BJ (cell line): ENCODE results near the gene RPS6KL1. TPM values are rescaled to one million over a fixed set of nuclear protein-coding genes. Genes with fewer than 3 reads are reported as not detected.

Experiments used
- CTCF ChIA-PET: fragments of 350-600 bp; formaldehyde crosslinking; extraction: SDS; loops from one replicate; lab custom pipeline; 2021; ENCODE audit warnings: antibody characterized with exemption, inconsistent platforms; lab: Yijun Ruan, JAX
- POLR2A ChIA-PET: fragments of 300-600 bp; sonication (Branson Sonifier 250); formaldehyde crosslinking; extraction: SDS; loops from one replicate; lab custom pipeline; 2021; ENCODE audit warnings: antibody characterized with exemption; lab: Charles Lee
- DNase-seq: peaks from one replicate; pipeline ENCODE4 v3.0.0-alpha.2; 2011; ENCODE audit warnings: low read depth
- H3K27me3 ChIP-seq: 2 replicates; pipeline ENCODE4 v1.6.0; 2011; ENCODE audit warnings: low read length; ENCODE audit not compliant: control insufficient read depth, insufficient read depth
- H3K36me3 ChIP-seq: 2 replicates; pipeline ENCODE4 v1.5.1; 2011; ENCODE audit warnings: low read length; ENCODE audit not compliant: control insufficient read depth, insufficient read depth
- H3K4me3 ChIP-seq: 2 replicates; pipeline ENCODE4 v1.5.1; 2011; ENCODE audit warnings: low read depth, mild to moderate bottlenecking, control low read depth, low read length
- CTCF ChIP-seq: IDR thresholded peaks from 2 replicates; pipeline ENCODE4 v1.5.1; 2011; ENCODE audit warnings: low read depth, mild to moderate bottlenecking, control low read depth, inconsistent platforms, low read length, moderate library complexity; ENCODE audit not compliant: insufficient read depth
- polyA plus RNA-seq: library from polyadenylated mRNA; depleted of rRNA; stranded (reverse); fragments of >200 nt; gene quantifications from 2 replicates; pipeline ENCODE4 v1.2.3, GENCODE V29; 2011

RPS6KL1 gene
- polyA plus RNA-seq, 1 experiment = 2.8 TPM

GRCh38 chr14:74942181-74942580, 19.1 kb upstream of the RPS6KL1 start:
- ChIA-PET POLR2A (no interaction called here), CTCF (interaction anchor here (0.6 to 2.3 kb wide), 7 partner anchors 10 to 190 kb away, joined by 3 to 30 read pairs (median 4); no protein-coding TSS in a partner anchor)
- Histone ChIP-seq H3K4me3 (no peak overlapping the region), H3K36me3 (peaks cover 4% of the 10 kb centered on the region), H3K27me3 (no peaks in the 10 kb centered on the region)
- no peak for TF ChIP-seq CTCF
- no peak for DNase-seq

DNA sequence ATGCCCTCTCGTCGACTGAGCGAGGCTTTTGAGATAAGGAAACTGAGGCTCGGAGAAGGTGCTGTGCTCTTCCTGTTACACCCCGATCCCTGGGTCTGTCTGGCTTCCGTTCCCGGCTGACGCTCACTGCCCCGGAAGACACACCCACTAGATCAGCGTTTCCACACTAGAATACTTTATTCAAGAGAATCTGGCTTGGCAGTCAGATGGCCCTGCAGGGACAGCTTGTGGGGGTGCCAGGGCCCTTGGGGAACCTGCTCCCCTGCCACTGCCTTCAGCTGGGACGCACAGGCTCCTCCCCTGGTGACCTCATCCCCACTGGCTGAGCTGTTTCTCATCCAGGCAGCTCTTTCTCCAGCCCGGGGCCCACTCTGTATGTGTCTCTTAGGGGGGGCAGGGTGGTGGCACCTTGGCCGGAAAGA, 18.6 kb upstream of the RPS6KL1 start:
- H3K36me3 ChIP-seq = peaks cover 4% of the 10 kb centered on the region
- ChIA-PET POLR2A (no interaction called here), CTCF (interaction anchor here (0.6 to 2.3 kb wide), 6 partner anchors 10 to 190 kb away, joined by 3 to 30 read pairs (median 4); no protein-coding TSS in a partner anchor)
- no peak overlapping the region for H3K4me3 ChIP-seq
- no peak for TF ChIP-seq CTCF
- DNase-seq = no peak
- H3K27me3 ChIP-seq = no peaks in the 10 kb centered on the region

DNA sequence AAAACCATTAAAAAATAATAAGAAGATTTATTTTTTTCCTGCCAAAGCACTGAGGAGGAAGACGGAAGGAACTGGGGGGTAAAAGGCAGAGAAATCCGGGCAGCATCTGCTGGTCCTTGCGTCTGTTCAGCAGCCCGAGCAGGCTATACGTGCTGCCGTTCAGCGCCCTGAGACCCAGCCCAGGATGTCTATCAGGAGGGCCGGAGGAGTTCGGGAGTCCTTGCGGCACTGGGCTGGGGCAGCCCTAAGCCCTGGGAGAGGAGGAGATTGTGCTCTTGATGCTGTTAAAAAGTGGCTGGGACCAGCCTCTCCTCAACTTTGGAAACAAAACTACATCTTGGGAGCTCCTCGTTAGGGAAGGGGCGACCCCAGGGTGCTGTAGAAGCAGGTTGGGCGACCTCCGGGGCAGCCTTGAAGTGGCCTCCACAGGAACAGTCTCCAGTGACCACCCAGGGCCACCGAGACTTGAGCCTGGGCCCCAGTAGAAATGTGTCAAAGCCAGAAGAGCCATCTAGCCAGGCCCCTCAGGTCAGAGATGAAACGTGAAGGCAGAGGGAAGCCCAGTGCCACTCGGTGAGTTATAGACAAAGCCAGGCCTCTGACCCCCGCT, 18.0 kb upstream of the RPS6KL1 start:
- TF ChIP-seq CTCF = no peak
- no peak for DNase-seq
- Histone ChIP-seq H3K4me3 (no peak overlapping the region), H3K36me3 (peaks cover 4% of the 10 kb centered on the region), H3K27me3 (no peaks in the 10 kb centered on the region)
- POLR2A ChIA-PET = no interaction called here
- CTCF ChIA-PET = interaction anchor here (0.6 to 2.3 kb wide), 5 partner anchors 11 to 147 kb away, joined by 4 to 30 read pairs (median 7); no protein-coding TSS in a partner anchor

- Histone ChIP-seq H3K36me3 (no peaks in the 10 kb centered on the region), H3K4me3 (no peak overlapping the region), H3K27me3 (no peaks in the 10 kb centered on the region)
- no peak for TF ChIP-seq CTCF
- no peak for DNase-seq
- ChIA-PET CTCF (interaction anchor here (0.6 to 3.1 kb wide), 8 partner anchors 14 to 327 kb away, joined by 3 to 19 read pairs (median 3); partner anchors contain the start of gene LTBP2), POLR2A (interaction anchor here (0.5 to 1.0 kb wide), 2 partner anchors 16 to 244 kb away, joined by 3 to 8 read pairs; partner anchors contain the start of gene RPS6KL1)
Observed at GRCh38 chr14:74938531-74939495, 15.8 kb upstream of the RPS6KL1 start.

GRCh38 chr14:74937171-74937570, 14.1 kb upstream of the RPS6KL1 start:
- TF ChIP-seq CTCF = no peak
- Histone ChIP-seq H3K36me3 (no peaks in the 10 kb centered on the region), H3K4me3 (no peak overlapping the region), H3K27me3 (no peaks in the 10 kb centered on the region)
- CTCF ChIA-PET = interaction anchor here (0.7 to 2.2 kb wide), 4 partner anchors 9 to 151 kb away, joined by 3 to 8 read pairs (median 4); no protein-coding TSS in a partner anchor
- no peak for DNase-seq
- POLR2A ChIA-PET = no interaction called here
